Measurements from ENCODE around the gene RAD54L. TPM values are rescaled to one million over a fixed set of nuclear protein-coding genes. Genes with fewer than 3 reads are reported as not detected.
"Not testable (repeated sequence)": the region's sequence is repeated elsewhere in the genome, so short reads cannot be mapped to it uniquely, and the experiment has no call there.

RAD54L gene
- total RNA-seq = 1.3 and 4.7 TPM in 2 replicates

DNA sequence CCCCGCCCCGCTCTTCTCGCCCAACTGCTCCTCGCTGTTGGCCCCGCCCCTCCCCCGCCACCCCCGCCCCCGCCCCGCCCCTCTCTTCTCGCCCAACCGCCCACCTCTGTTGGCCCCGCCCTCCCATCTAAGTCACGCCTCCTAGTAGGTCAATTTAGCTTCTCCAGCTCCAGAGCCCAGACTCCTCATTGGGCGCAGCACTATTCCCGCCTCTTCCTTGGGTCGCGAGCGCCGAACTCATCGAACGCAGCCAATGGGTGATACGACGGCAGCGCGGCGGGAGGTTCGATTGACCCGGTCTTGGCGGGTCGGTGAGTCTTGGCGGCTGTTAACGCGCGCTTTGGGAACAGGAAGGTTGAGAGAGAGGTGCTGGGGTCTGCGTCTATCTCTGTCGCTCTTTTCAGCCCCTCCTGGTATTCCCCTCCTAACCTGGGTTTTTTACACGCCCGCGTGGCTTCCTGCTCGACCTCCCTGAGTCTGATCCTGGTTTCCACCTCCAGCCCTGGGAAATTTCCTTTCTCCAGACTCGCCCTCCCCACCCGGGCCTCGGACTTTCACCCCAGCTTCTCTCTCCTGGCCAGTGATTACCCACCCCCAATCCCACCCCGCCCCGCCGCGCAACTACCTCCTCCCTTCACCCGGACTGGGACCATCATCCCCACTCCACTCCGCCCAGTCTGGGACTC lies at the start of gene RAD54L:
Gene RAD54L (plus strand): TSS at position 328 of the 686 bp plus-strand sequence. CDS start 643 bp downstream, outside the sequence.
- DNase-seq (ENCODE audit: extremely low read depth, low read depth, low spot score) = peak; percentile 88

GRCh38 chr1:46197964-46198811 lies 49.4 kb upstream of the RAD54L start, which contains the start of gene POMGNT1:
TSS of gene POMGNT1 (minus strand) at chr1:46198434. CDS start at chr1:46197821, 613 bp downstream.
- no peak for DNase-seq (ENCODE audit: extremely low read depth, low read depth, low spot score)

DNA sequence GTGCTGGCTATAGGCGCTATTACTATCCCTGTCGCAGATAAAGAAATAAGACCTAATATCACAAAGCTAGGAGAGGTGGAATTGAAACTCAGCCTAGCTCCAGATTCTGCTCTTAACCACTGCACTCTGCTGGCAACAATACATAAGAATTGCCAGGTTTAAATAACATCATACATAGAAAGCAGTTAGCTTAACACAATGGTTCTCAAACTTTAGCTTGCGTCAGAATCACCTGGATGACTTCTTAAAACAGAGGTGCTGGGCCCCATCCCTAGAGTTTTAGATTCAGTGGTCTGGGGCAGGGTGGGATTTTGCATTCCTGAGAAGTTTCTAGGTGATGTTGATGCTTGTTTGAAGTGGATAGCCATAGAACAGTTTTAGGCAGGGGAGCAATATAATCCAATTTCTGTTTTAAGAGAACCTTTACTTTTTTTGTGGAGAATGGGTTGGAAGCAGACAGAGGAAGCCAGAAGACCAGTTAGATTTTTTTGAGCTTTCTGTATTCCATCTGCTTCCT lies 48.3 kb upstream of the RAD54L start:
- no peak for DNase-seq (ENCODE audit: extremely low read depth, low read depth, low spot score)

DNA sequence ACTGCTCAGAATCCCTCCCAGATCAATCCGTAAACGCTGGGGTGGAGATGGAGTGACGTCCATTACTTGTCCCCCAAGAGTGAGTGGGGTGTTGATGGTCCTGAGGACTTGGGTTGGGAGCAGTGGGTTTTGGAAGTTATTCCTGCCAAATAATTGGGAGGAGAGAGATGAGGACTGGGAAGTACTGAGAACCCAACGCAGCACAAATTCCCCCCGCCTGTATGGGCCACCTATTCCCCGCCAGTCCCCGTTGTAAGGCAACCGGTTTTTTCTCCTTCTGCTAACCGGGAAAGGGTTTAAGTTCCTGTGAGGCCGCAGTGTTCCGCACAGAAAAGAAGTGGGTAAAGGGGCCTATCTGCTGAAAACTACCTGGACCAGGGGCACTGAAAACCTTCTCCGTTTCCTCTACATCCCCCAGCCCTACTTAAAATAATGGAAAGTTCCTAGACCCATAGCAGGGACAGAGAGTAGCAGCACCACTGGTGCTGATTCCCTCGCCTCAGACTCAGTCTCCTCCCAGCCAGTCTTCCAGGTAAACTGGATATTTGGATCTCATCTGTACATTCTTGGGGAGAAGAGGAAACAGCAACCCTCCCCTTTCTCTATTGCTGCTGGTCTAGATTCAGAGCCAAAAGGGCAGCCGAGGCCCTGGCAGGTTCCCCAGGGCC lies 43.7 kb upstream of the RAD54L start:
- DNase-seq (ENCODE audit: extremely low read depth, low read depth, low spot score) = no peak

DNA sequence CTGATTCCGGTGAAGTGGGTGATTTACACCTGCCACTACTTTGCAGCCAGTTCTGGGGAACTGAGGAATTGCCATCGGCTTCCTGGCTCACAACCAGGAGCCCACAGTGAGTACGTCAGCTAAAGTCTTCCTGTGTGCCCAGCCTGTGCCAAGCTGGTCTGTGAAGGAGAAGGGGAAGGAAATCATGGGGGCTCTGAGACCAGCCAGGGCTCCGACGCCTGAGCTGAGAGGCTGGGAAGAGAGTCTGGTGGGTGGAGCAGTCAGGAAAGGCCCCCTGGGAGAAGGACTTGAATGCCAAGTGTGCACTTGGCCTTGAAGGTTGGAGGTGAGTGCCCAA lies 43.2 kb upstream of the RAD54L start:
- no peak for DNase-seq (ENCODE audit: extremely low read depth, low read depth, low spot score)

- no peak for DNase-seq (ENCODE audit: extremely low read depth, low read depth, low spot score)
Observed at GRCh38 chr1:46205141-46205540, 42.4 kb upstream of the RAD54L start.

GRCh38 chr1:46205791-46206190 lies 41.8 kb upstream of the RAD54L start:
- DNase-seq (ENCODE audit: extremely low read depth, low read depth, low spot score) = no peak

GRCh38 chr1:46206399-46206798 lies 41.2 kb upstream of the RAD54L start:
- no peak for DNase-seq (ENCODE audit: extremely low read depth, low read depth, low spot score)

DNA sequence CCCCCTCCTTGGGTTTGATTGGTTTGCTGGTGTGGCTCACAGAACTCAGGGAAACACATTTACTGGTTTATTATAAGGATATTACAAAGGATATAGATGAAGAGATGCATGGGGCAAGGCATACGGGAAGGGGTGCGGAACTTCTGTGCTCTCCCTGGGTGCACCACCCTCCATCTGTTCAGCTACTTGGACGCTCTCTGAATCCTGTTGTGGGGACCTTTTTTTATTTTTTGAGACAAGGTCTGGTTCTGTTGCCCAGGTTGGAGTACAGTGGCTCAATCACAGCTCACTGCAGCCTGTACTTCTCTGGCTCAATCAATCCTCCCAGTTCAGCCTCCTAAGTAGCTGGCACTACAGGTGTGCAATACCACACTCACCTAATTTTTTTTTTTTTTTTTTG lies 37.0 kb upstream of the RAD54L start:
- DNase-seq (ENCODE audit: extremely low read depth, low read depth, low spot score) = no peak

GRCh38 chr1:46211051-46211450 lies 36.5 kb upstream of the RAD54L start:
- no peak for DNase-seq (ENCODE audit: extremely low read depth, low read depth, low spot score)

GRCh38 chr1:46215504-46215903 lies 32.1 kb upstream of the RAD54L start:
- DNase-seq (ENCODE audit: extremely low read depth, low read depth, low spot score) = no peak

- DNase-seq (ENCODE audit: extremely low read depth, low read depth, low spot score) = no peak
Observed at GRCh38 chr1:46218443-46218842, 29.1 kb upstream of the RAD54L start.

DNA sequence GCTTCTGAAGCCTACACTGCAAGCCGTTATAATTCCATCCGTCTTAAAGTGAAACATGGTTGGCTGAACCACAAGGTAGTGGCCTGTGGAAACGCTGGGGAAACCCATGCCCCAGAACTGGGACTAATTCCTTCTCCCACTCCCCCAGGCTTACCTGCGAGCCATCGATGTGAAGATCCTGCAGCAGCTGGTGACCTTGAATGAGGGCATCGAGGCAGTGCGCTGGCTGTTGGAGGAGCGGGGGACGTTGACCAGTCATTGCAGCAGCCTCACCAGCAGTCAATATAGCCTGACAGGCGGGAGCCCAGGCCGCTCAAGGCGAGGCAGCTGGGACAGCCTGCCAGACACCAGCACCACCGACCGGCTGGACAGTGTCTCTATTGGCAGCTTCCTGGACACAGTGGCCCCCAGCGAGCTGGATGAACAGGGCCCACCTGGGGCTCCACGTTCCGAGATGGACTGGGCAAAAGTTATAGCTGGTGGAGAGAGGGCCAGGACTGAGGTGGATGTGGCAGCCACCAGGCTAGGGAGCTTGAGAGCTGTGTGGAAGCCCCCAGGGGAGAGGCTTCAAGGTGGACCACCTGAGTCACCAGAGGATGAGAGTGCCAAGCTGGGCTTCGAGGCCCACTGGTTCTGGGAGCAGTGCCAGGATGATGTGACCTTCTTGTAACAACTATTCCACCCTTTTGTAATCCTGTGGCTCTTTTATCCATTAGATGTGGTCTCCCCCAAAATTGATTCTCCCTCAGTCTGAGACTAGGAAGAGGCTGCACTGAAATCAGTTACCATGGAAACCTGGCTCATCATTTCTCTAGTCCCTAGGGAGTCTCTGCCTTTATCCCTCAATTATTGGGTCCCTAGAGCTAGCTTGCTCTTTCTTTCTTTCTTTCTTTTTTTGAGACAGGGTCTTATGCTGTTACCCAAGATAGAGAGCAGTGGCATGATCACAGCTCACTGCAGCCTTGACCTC lies 27.7 kb upstream of the RAD54L start:
- DNase-seq (ENCODE audit: extremely low read depth, low read depth, low spot score) = no peak

DNA sequence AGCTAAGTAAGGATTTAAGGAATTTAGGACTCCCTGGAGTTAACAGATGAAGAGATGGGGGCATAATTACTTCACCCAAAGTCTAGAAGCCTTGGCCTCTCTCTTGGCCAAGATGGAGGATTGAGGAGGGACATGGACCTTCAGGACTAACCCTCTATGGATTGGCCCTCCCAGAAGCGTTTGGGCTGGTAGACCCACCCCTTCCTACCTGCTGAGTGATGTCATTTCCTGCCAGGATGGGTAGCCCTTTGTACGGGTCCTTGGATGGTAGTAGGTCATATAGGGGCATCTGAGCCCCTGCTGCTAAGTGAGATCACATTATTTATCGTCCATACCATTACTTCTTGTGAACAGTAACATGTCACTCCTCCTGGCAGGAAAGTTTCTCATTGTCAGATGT lies 26.8 kb upstream of the RAD54L start:
- no peak for DNase-seq (ENCODE audit: extremely low read depth, low read depth, low spot score)

DNA sequence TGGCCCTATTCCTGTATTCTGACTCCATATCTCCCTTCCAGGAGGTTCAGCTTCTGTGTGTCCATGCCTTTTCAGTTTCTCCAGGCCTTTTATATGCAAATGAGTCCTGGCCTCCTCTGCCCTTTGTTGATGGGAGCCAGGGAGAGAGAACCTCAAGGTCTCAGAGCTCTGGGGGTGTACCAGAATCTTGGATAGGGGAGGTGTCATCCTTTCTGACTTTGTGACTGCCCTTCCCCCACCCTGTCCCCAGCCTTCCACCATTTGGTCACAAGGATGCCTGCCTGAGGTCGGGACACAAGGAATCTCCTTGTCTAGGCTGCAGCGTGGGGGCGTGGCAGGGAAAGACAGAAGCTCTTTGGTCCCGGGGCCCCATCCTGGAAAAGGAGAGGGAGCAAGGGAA lies 25.8 kb upstream of the RAD54L start:
- DNase-seq (ENCODE audit: extremely low read depth, low read depth, low spot score) = no peak

DNA sequence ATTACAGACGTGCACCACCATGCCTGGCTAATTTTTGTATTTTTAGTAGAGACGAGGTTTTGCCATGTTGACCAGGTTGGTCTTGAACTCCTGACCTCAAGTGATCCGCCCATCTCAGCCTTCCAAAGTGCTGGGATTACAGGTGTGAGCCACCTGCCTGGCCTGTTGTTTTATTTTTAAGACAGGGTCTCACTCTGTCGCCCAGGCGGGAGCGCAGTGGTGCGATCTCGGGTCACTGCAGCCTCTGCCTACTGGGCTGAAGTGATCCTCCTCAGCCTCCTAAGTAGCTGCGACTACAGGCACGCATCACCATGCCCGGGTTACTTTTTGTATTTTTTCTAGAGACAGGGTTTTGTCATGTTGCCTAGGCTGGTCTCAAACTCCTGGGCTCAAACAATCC lies 24.5 kb upstream of the RAD54L start:
- not testable (repeated sequence) for DNase-seq (ENCODE audit: extremely low read depth, low read depth, low spot score)

DNA sequence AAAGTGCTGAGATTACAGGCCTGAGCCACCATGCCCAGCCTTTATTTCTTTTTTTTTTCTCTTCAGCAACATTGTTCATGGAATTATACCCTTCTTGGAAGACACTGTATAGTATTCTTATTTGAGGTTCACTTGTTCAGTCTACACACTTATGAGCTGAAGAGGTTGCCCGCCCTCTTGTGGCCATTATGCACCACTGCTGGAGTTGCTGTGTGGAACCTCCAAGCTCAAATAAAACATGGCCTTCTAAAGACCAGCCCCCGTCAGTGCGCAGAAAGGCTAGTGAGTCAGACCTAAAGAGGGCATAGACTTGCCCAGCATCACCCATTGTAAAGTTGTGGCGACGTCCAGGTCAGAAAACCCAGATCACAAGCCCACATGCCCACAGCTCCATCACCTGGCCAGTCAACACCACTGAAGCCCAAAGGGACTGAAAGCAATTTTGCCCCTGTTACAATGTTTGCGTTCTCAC lies 24.1 kb upstream of the RAD54L start:
- peak; percentile 66 for DNase-seq (ENCODE audit: extremely low read depth, low read depth, low spot score)

- DNase-seq (ENCODE audit: extremely low read depth, low read depth, low spot score) = no peak
Observed at GRCh38 chr1:46224966-46225365, 22.6 kb upstream of the RAD54L start.

GRCh38 chr1:46231231-46231630 lies 16.3 kb upstream of the RAD54L start:
- DNase-seq (ENCODE audit: extremely low read depth, low read depth, low spot score) = not testable (repeated sequence)

GRCh38 chr1:46236882-46237281 lies 10.7 kb upstream of the RAD54L start:
- DNase-seq (ENCODE audit: extremely low read depth, low read depth, low spot score) = no peak
